ENCODE measurements around the gene MTTP. TPM values are rescaled to one million over a fixed set of nuclear protein-coding genes. Genes with fewer than 3 reads are reported as not detected.

The MTTP gene
- total RNA-seq, 1 experiment from 2014 or later, result 0.20 TPM

DNA sequence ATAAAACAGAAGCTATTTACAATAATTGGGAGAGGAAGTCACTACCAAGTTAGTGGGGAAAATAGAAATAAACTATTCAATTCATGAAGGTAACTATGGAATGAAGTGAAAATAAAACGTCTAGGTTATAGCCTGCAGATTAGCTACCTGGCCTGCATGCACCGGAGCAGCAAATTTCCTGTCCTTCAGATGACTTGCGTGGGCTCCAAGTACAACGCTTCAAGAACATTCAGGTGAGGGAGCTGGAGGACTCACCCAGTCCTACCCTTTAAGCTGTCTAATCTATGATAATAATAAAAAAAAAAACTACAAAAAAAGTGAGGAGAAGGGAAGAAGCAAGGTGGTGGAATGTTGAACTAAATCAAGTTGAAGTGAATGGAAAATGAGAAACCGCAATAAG, 69.8 kb downstream of the MTTP start:
- Histone ChIP-seq H3K4me3 (replicated peaks in 1 of 2; ENCODE audit: low read depth in 1 of 2, low read length in 2 of 2) (no peak overlapping the region), H3K79me2 (ENCODE audit: insufficient read depth, low read length) (no peaks in the 10 kb centered on the region), H3K9ac (ENCODE audit: low read length) (no peak overlapping the region), H3K27ac (ENCODE audit: low read depth, low read length) (no peak overlapping the region), H3K27me3 (ENCODE audit: insufficient read depth, low read length) (no peaks in the 10 kb centered on the region), H3K36me3 (ENCODE audit: control insufficient read depth in 1 of 2, insufficient read depth in 2 of 2, low read length in 2 of 2) (no peaks in the 10 kb centered on the region), H3K9me2 (ENCODE audit: insufficient read depth) (no peaks in the 10 kb centered on the region), H2AFZ (ENCODE audit: low read depth, low read length, poor library complexity, severe bottlenecking) (no peak overlapping the region), H3K4me2 (ENCODE audit: low read length) (no peak overlapping the region), H4K20me1 (ENCODE audit: insufficient read depth) (no peaks in the 10 kb centered on the region), H3K9me3 (ENCODE audit: control insufficient read depth in 1 of 2, insufficient read depth in 1 of 2, low read depth in 1 of 2, low read length in 2 of 2) (no peaks in the 10 kb centered on the region), H3K4me1 (ENCODE audit: control insufficient read depth in 1 of 2, insufficient read depth in 2 of 2, low read length in 2 of 2) (no peaks in the 10 kb centered on the region)
- CTCF ChIA-PET, result no interaction called here
- intact Hi-C loops (cut with micrococcal nuclease), result no loop called here
- RAD21 ChIA-PET (ENCODE audit: low non-redundant PET in 1 of 2, low total read pairs in 2 of 2, uncharacterized antibody in 2 of 2, unreplicated experiment in 2 of 2), result no interaction called here
- no TSS peak for BruUV-seq (replicated peaks)
- DNase-seq (ENCODE audit: low read depth, low spot score) (no peak), ATAC-seq (no peak)
- POLR2A ChIA-PET, result no interaction called here
- TF ChIP-seq ATF3 (IDR thresholded peaks at IDR 0.05), result no peak
- TF ChIP-seq EGR1 (IDR thresholded peaks at IDR 0.05; ENCODE audit: low read depth), result no peak
- TF ChIP-seq YY1 (IDR thresholded peaks at IDR 0.05; ENCODE audit: extremely low read depth, insufficient replicate concordance, low read depth, low read length), result no peak
- TF ChIP-seq ZFX (IDR thresholded peaks at IDR 0.05), result no peak
- no peak for TF ChIP-seq SP1 (IDR thresholded peaks at IDR 0.05; ENCODE audit: low read depth)
- TF ChIP-seq ZNF274 (IDR thresholded peaks at IDR 0.05; ENCODE audit: low read depth, low read length), result no peak
- TF ChIP-seq TCF7L2 (IDR thresholded peaks at IDR 0.05; ENCODE audit: borderline replicate concordance, extremely low read depth, insufficient read depth, insufficient read length), result no peak
- TF ChIP-seq POLR2A (IDR thresholded peaks at IDR 0.05; ENCODE audit: borderline replicate concordance, extremely low read depth, insufficient read depth, insufficient read length), result no peak
- no peak for TF ChIP-seq RAD21 (IDR thresholded peaks at IDR 0.05; ENCODE audit: low read depth)
- no peak for TF ChIP-seq SRF (IDR thresholded peaks at IDR 0.05; ENCODE audit: low read depth)
- no peak for TF ChIP-seq CEBPB (IDR thresholded peaks at IDR 0.05; ENCODE audit: low read depth)
- no peak for TF ChIP-seq JUND (IDR thresholded peaks at IDR 0.05)
- TF ChIP-seq MAX (IDR thresholded peaks at IDR 0.05), result no peak
- TF ChIP-seq, protein P1, sequence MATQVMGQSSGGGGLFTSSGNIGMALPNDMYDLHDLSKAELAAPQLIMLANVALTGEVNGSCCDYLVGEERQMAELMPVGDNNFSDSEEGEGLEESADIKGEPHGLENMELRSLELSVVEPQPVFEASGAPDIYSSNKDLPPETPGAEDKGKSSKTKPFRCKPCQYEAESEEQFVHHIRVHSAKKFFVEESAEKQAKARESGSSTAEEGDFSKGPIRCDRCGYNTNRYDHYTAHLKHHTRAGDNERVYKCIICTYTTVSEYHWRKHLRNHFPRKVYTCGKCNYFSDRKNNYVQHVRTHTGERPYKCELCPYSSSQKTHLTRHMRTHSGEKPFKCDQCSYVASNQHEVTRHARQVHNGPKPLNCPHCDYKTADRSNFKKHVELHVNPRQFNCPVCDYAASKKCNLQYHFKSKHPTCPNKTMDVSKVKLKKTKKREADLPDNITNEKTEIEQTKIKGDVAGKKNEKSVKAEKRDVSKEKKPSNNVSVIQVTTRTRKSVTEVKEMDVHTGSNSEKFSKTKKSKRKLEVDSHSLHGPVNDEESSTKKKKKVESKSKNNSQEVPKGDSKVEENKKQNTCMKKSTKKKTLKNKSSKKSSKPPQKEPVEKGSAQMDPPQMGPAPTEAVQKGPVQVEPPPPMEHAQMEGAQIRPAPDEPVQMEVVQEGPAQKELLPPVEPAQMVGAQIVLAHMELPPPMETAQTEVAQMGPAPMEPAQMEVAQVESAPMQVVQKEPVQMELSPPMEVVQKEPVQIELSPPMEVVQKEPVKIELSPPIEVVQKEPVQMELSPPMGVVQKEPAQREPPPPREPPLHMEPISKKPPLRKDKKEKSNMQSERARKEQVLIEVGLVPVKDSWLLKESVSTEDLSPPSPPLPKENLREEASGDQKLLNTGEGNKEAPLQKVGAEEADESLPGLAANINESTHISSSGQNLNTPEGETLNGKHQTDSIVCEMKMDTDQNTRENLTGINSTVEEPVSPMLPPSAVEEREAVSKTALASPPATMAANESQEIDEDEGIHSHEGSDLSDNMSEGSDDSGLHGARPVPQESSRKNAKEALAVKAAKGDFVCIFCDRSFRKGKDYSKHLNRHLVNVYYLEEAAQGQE (IDR thresholded peaks at IDR 0.05; ENCODE audit: low read depth), result no peak

All from HCT116 (cell line).